ENCODE measurements around the gene ZSCAN5B. TPM values are rescaled to one million over a fixed set of nuclear protein-coding genes. Genes with fewer than 3 reads are reported as not detected.

Gene ZSCAN5B
- polyA plus RNA-seq, 1 donor from 2014 or later = 0.24 TPM

DNA sequence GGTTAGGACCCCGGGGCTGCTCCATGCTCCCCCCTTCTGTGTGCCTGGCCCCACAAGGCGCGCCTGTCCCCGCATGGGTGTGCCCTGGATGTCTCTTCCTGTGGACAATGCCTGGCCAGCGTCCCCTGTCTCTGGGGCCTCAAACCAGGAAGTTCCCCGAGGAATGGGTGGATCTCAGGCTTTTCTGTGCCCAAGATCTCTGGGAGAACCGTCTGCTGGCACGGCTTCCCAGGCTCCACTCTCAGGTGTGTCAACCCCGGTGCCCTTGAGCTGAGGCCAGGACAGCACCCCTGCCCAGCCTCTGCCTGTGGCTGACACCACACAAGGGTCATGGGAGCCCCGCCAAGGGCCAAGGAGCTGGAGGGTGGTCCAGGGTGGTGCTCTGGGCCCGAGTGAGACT lies 40.8 kb downstream of the ZSCAN5B start:
- no peaks in the 10 kb centered on the region for H3K27me3 ChIP-seq (ENCODE audit: insufficient read depth, low read depth, low read length)
- no peak overlapping the region for H3K27ac ChIP-seq (ENCODE audit: low read length)
- no peaks in the 10 kb centered on the region for H3F3A ChIP-seq (ENCODE audit: insufficient read depth, low read length, poor library complexity, severe bottlenecking)
- H3K79me2 ChIP-seq (replicated peaks; ENCODE audit: insufficient read depth, low read length) = no peaks in the 10 kb centered on the region
- H2AFZ ChIP-seq (ENCODE audit: low read depth, low read length) = no peak overlapping the region
- H3K9me3 ChIP-seq (ENCODE audit: low read length) = no peaks in the 10 kb centered on the region
- no peak overlapping the region for H3K4me2 ChIP-seq (ENCODE audit: low read length)
- H3K9ac ChIP-seq (ENCODE audit: low read length) = no peak overlapping the region
- H4K20me1 ChIP-seq (ENCODE audit: insufficient read depth) = no peaks in the 10 kb centered on the region
- H3K4me3 ChIP-seq (ENCODE audit: low read length) = no peak overlapping the region
- no peaks in the 10 kb centered on the region for H3K36me3 ChIP-seq (ENCODE audit: insufficient read depth, low read length)
- TF ChIP-seq, protein P1, sequence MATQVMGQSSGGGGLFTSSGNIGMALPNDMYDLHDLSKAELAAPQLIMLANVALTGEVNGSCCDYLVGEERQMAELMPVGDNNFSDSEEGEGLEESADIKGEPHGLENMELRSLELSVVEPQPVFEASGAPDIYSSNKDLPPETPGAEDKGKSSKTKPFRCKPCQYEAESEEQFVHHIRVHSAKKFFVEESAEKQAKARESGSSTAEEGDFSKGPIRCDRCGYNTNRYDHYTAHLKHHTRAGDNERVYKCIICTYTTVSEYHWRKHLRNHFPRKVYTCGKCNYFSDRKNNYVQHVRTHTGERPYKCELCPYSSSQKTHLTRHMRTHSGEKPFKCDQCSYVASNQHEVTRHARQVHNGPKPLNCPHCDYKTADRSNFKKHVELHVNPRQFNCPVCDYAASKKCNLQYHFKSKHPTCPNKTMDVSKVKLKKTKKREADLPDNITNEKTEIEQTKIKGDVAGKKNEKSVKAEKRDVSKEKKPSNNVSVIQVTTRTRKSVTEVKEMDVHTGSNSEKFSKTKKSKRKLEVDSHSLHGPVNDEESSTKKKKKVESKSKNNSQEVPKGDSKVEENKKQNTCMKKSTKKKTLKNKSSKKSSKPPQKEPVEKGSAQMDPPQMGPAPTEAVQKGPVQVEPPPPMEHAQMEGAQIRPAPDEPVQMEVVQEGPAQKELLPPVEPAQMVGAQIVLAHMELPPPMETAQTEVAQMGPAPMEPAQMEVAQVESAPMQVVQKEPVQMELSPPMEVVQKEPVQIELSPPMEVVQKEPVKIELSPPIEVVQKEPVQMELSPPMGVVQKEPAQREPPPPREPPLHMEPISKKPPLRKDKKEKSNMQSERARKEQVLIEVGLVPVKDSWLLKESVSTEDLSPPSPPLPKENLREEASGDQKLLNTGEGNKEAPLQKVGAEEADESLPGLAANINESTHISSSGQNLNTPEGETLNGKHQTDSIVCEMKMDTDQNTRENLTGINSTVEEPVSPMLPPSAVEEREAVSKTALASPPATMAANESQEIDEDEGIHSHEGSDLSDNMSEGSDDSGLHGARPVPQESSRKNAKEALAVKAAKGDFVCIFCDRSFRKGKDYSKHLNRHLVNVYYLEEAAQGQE (IDR thresholded peaks at IDR 0.05; ENCODE audit: borderline replicate concordance) = no peak
- TF ChIP-seq EZH2 (IDR thresholded peaks at IDR 0.05; ENCODE audit: borderline replicate concordance, insufficient read depth, low read length, poor library complexity, severe bottlenecking) = no peak
- TF ChIP-seq, protein P2, sequence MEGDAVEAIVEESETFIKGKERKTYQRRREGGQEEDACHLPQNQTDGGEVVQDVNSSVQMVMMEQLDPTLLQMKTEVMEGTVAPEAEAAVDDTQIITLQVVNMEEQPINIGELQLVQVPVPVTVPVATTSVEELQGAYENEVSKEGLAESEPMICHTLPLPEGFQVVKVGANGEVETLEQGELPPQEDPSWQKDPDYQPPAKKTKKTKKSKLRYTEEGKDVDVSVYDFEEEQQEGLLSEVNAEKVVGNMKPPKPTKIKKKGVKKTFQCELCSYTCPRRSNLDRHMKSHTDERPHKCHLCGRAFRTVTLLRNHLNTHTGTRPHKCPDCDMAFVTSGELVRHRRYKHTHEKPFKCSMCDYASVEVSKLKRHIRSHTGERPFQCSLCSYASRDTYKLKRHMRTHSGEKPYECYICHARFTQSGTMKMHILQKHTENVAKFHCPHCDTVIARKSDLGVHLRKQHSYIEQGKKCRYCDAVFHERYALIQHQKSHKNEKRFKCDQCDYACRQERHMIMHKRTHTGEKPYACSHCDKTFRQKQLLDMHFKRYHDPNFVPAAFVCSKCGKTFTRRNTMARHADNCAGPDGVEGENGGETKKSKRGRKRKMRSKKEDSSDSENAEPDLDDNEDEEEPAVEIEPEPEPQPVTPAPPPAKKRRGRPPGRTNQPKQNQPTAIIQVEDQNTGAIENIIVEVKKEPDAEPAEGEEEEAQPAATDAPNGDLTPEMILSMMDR (IDR thresholded peaks at IDR 0.05; ENCODE audit: poor library complexity, severe bottlenecking) = no peak
- TF ChIP-seq EP300 (conservative IDR thresholded peaks at IDR 0.05; ENCODE audit: poor library complexity, severe bottlenecking) = no peak
- no peak for TF ChIP-seq POLR2AphosphoS5 (IDR thresholded peaks at IDR 0.05)
- TF ChIP-seq SMC3 (conservative IDR thresholded peaks at IDR 0.05; ENCODE audit: poor library complexity) = no peak
- no peak for TF ChIP-seq MXI1 (conservative IDR thresholded peaks at IDR 0.05; ENCODE audit: poor library complexity, severe bottlenecking)
- TF ChIP-seq RAD21 (conservative IDR thresholded peaks at IDR 0.05) = no peak
- no peak for TF ChIP-seq TAF1 (IDR thresholded peaks at IDR 0.05; ENCODE audit: low read depth)
- H3K9me2 ChIP-seq (ENCODE audit: insufficient read depth, low read length) = no peaks in the 10 kb centered on the region

DNA sequence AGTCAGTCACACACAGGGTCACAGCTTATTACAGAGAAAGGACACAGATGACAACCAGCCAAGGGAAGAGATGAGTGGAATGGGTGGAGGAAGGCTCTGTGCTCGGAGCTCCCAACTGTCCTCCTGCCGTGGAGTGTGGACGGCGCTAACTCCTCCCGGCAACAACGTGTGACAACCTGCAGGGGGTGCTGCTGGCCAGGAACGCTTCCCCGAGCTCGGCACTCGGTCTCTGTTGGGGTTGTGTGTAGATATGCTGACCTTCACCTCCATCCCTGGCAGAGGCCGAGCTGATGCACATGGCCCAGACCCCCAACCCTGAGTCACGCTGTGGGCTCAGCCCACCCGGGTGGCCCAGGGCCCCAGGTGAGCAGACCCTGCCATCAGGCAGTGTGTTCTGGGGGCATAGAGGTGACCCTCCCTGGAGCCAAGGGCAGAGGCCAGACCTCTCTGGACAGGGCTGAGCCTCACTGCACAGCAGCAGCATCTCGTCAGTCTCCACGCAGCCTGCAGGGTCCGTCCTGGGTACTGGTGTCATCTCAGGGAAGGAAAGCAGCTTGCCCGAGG lies 42.4 kb downstream of the ZSCAN5B start:
- Histone ChIP-seq H3K4me2 (ENCODE audit: low read length) (no peak overlapping the region), H3K9me2 (ENCODE audit: insufficient read depth, low read length) (no peaks in the 10 kb centered on the region), H4K20me1 (ENCODE audit: insufficient read depth) (no peaks in the 10 kb centered on the region), H3K4me3 (ENCODE audit: low read length) (no peak overlapping the region), H3K9me3 (ENCODE audit: low read length) (no peaks in the 10 kb centered on the region), H3K27ac (ENCODE audit: low read length) (no peak overlapping the region), H3K36me3 (ENCODE audit: insufficient read depth, low read length) (no peaks in the 10 kb centered on the region), H2AFZ (ENCODE audit: low read depth, low read length) (no peak overlapping the region), H3K79me2 (replicated peaks; ENCODE audit: insufficient read depth, low read length) (no peaks in the 10 kb centered on the region), H3F3A (ENCODE audit: insufficient read depth, low read length, poor library complexity, severe bottlenecking) (no peaks in the 10 kb centered on the region), H3K27me3 (ENCODE audit: insufficient read depth, low read depth, low read length) (no peaks in the 10 kb centered on the region), H3K9ac (ENCODE audit: low read length) (no peak overlapping the region)
- TF ChIP-seq MXI1 (conservative IDR thresholded peaks at IDR 0.05; ENCODE audit: poor library complexity, severe bottlenecking) = no peak
- TF ChIP-seq SMC3 (conservative IDR thresholded peaks at IDR 0.05; ENCODE audit: poor library complexity) = no peak
- no peak for TF ChIP-seq EP300 (conservative IDR thresholded peaks at IDR 0.05; ENCODE audit: poor library complexity, severe bottlenecking)
- TF ChIP-seq, protein P2 (IDR thresholded peaks at IDR 0.05; ENCODE audit: poor library complexity, severe bottlenecking) = no peak
- TF ChIP-seq TAF1 (IDR thresholded peaks at IDR 0.05; ENCODE audit: low read depth) = no peak
- TF ChIP-seq, protein P1 (IDR thresholded peaks at IDR 0.05; ENCODE audit: borderline replicate concordance) = no peak
- no peak for TF ChIP-seq EZH2 (IDR thresholded peaks at IDR 0.05; ENCODE audit: borderline replicate concordance, insufficient read depth, low read length, poor library complexity, severe bottlenecking)
- no peak for TF ChIP-seq POLR2AphosphoS5 (IDR thresholded peaks at IDR 0.05)
- TF ChIP-seq RAD21 (conservative IDR thresholded peaks at IDR 0.05) = no peak
